GM18526 (cell line): Measurements from ENCODE around the gene CPNE4.

Experiments
- POLR2A ChIP-seq: IDR thresholded peaks from 3 replicates; pipeline ENCODE4 v1.6.1; 2011; ENCODE audit not compliant: insufficient read length; ENCODE audit errors: extremely low read depth

CPNE4 gene

GRCh38 chr3:131856171-131856570, 178.6 kb downstream of the CPNE4 start:
- TF ChIP-seq POLR2A: no peak

GRCh38 chr3:131850223-131850622, 184.6 kb downstream of the CPNE4 start:
- TF ChIP-seq POLR2A: no peak

- no peak for TF ChIP-seq POLR2A
These were observed 185.2 kb downstream of the CPNE4 start for GRCh38 chr3:131849616-131850015.

GRCh38 chr3:131847966-131848510, 186.8 kb downstream of the CPNE4 start:
- TF ChIP-seq POLR2A: no peak

GRCh38 chr3:131846296-131846924, 188.4 kb downstream of the CPNE4 start:
- no peak for TF ChIP-seq POLR2A

GRCh38 chr3:131843174-131843573, 191.6 kb downstream of the CPNE4 start:
- no peak for TF ChIP-seq POLR2A

- no peak for TF ChIP-seq POLR2A
These were observed 194.5 kb downstream of the CPNE4 start for GRCh38 chr3:131840156-131840797.

GRCh38 chr3:131835906-131836305, 198.9 kb downstream of the CPNE4 start:
- no peak for TF ChIP-seq POLR2A

- no peak for TF ChIP-seq POLR2A
These were observed 203.2 kb downstream of the CPNE4 start for GRCh38 chr3:131831608-131832007.

- no peak for TF ChIP-seq POLR2A
These were observed 213.5 kb downstream of the CPNE4 start for GRCh38 chr3:131821191-131821762.

GRCh38 chr3:131819381-131820055, 215.3 kb downstream of the CPNE4 start:
- TF ChIP-seq POLR2A: no peak

GRCh38 chr3:131812433-131812832, 222.4 kb downstream of the CPNE4 start:
- TF ChIP-seq POLR2A: no peak

GRCh38 chr3:131811481-131811880, 223.3 kb downstream of the CPNE4 start:
- no peak for TF ChIP-seq POLR2A

GRCh38 chr3:131807822-131808221, 227.0 kb downstream of the CPNE4 start:
- TF ChIP-seq POLR2A: no peak

- TF ChIP-seq POLR2A: no peak
These were observed 228.1 kb downstream of the CPNE4 start for GRCh38 chr3:131806736-131807135.
